ENCODE measurements around the gene TANC2.

The TANC2 gene

DNA sequence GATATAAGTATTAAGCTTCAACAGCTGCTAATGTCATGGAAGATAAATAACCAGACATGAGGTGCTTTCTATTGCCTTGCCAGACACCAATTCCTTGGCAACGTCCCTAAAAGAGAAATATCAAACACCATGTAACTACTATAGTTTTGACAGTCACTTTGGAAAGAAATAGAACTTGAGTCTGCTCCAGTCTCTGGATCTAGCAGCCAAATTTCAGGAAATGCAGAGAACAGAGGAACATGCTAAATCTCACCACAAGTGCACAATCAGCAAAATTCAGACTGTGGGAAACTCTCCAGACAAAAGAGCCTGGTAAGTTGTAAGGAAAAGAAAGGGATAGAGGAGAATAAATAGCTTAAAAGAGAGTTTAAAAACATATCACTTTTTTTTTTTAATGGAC lies 28.4 kb upstream of the TANC2 start:
- H3K27ac Mint-ChIP-seq: no peak overlapping the region
- peaks cover 51% of the 10 kb centered on the region for H3K27me3 Mint-ChIP-seq
- H3K4me3 Mint-ChIP-seq: no peak overlapping the region
- no peaks in the 10 kb centered on the region for H3K4me1 Mint-ChIP-seq (ENCODE audit: low read depth)
- no peak for DNase-seq
- H3K36me3 Mint-ChIP-seq (ENCODE audit: low read depth): no peaks in the 10 kb centered on the region
- H3K9me3 Mint-ChIP-seq: peaks cover 17% of the 10 kb centered on the region

DNA sequence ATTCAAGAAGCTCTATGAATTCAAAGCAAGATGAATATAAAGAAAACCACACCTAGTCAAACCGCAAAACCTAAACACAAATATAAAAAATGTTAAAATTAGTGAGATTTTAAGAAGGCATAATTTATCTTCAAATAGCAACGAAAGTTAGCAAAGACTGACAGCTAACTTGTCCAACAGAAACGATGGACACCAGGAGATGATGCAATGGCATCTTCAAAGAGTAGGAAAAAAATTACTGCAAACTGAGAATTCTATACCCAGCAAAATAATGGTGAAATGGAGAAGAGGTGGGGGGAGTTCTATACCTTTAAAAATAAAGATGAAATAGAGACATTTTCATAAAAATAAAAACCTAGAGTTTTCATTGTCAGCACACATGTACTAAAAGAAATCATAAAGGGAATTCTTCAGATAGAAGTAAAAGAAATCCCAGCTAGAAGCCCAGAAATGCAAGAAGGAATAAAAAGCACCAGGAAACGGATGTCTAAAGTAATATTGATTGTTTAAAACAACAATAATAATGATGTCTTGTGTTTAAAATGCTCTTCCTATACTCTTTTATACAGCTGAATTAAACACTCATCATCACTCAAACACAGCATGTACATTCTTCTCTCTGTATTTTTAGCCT lies 24.6 kb upstream of the TANC2 start:
- Mint-ChIP-seq H3K36me3 (ENCODE audit: low read depth) (no peaks in the 10 kb centered on the region), H3K4me1 (ENCODE audit: low read depth) (no peaks in the 10 kb centered on the region), H3K27ac (no peak overlapping the region), H3K4me3 (no peak overlapping the region), H3K9me3 (peaks cover 19% of the 10 kb centered on the region), H3K27me3 (peaks cover 37% of the 10 kb centered on the region)
- no peak for DNase-seq

DNA sequence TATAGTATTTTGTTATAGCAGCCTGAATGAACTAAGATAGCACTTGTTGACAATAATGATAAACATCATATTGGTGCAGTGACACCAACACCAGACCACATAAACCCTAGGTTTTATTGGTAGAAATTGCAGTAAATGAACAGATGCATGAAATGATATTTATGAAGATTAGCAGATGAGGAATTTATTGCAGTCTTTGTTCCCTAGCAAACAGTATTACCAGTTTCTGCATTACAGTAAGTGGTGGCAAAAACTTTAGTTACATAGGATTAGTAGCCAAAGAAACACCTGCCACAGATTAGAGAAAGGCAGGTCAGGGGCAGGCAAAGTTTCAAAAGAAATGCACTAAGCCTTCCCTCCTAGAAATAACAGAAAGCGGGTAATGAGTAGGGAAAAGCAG lies 17.7 kb upstream of the TANC2 start:
- Mint-ChIP-seq H3K27ac (no peak overlapping the region), H3K27me3 (peaks cover 20% of the 10 kb centered on the region), H3K4me1 (ENCODE audit: low read depth) (no peaks in the 10 kb centered on the region), H3K36me3 (ENCODE audit: low read depth) (no peaks in the 10 kb centered on the region), H3K9me3 (no peaks in the 10 kb centered on the region), H3K4me3 (no peak overlapping the region)
- no peak for DNase-seq

DNA sequence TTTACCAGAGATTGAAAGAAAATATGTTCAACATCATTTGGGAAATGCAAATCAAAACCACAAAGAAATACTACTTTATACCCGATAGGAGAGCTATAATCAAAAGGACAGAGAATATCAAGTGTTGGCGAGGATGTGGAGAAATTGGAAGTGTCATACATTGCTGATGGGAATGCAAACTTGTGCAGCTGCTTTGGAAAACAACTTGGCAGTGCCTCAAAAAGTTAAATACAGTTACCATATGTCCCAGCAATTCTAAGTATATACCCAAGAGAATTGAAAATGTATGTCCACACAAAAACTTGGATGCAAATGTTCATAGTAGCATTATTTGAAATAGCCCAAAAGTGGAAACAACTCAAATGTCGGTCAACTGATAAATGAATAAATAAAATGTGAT lies 17.0 kb upstream of the TANC2 start:
- no peaks in the 10 kb centered on the region for H3K36me3 Mint-ChIP-seq (ENCODE audit: low read depth)
- H3K9me3 Mint-ChIP-seq: no peaks in the 10 kb centered on the region
- no peaks in the 10 kb centered on the region for H3K4me1 Mint-ChIP-seq (ENCODE audit: low read depth)
- no peak overlapping the region for H3K4me3 Mint-ChIP-seq
- H3K27me3 Mint-ChIP-seq: peaks cover 14% of the 10 kb centered on the region
- H3K27ac Mint-ChIP-seq: no peak overlapping the region
- DNase-seq: no peak

DNA sequence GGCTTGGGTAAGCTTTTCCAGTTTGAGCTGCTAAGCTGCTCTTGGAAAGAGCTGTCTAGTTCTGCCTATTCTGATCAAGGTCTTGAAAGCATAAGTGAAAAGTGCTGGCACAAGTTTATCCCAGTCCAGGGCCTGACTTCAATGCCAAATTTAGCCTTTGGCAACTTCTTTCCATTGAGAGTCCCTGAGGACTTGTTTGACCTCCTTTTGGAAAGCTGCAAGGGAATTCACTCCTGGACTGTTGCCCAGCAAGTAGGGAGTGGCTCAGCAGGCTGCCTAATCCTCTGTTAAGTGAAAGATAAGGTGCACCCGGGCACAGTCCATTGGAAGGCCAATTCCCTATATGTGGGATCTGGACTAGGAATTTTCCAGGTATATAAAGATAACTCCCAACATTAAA lies 16.0 kb upstream of the TANC2 start:
- no peak for DNase-seq

DNA sequence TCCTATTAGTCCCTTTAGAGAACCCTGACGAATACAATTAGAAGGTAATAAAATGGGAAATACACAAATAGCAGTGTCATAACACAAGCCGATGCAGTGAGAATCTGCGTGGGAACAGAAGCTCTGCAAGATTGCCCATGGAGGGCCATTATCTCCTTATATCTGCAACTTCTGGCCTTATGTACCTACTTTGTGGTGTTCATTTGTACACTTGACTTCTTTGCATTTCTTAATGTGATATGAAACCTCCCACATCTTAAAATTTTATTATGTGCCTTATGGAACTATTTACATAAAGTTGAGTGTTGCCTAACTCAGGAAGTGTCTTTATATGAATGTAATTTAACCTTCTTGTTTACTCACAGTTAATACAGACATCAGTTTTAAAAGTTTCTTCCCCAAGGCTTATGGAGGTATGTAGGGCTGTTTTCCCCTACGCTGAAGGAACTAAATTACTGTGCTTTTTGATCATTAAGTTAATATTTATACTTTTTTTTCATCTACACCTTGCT lies 10.1 kb upstream of the TANC2 start:
- Mint-ChIP-seq H3K4me1 (ENCODE audit: low read depth) (no peaks in the 10 kb centered on the region), H3K9me3 (no peaks in the 10 kb centered on the region), H3K36me3 (ENCODE audit: low read depth) (no peaks in the 10 kb centered on the region), H3K27me3 (peaks cover 20% of the 10 kb centered on the region), H3K4me3 (no peak overlapping the region), H3K27ac (no peak overlapping the region)
- no peak for DNase-seq

More for the DNA sequence above, 16.0 kb upstream of the TANC2 start:
- H3K4me3 Mint-ChIP-seq: no peak overlapping the region
- H3K4me1 Mint-ChIP-seq (ENCODE audit: low read depth): no peaks in the 10 kb centered on the region
- no peak overlapping the region for H3K27ac Mint-ChIP-seq
- H3K27me3 Mint-ChIP-seq: peaks cover 13% of the 10 kb centered on the region
- no peaks in the 10 kb centered on the region for H3K9me3 Mint-ChIP-seq
- no peaks in the 10 kb centered on the region for H3K36me3 Mint-ChIP-seq (ENCODE audit: low read depth)

DNA sequence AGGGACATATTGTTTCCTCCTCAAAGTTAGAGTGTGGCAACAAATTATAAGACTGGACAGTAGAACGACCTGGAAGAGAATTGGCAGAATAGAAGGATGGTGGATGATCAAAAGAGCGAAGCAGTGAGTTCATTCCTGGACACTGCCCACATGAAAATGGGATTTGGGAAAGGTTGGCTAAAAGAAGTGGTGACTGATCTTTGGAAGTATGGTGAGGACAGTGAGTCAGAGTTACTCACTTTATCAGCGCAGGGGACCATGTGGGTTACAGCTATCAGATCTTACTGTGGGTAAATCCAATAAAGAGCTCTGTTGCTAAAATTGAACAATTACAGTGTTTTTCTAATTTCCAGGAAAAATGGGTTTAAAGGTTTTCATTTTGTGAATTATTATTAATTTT lies 2.7 kb upstream of the TANC2 start:
- Mint-ChIP-seq H3K4me1 (ENCODE audit: low read depth) (peaks cover 23% of the 10 kb centered on the region), H3K4me3 (no peak overlapping the region), H3K27ac (no peak overlapping the region), H3K27me3 (peaks cover 43% of the 10 kb centered on the region), H3K9me3 (no peaks in the 10 kb centered on the region), H3K36me3 (ENCODE audit: low read depth) (no peaks in the 10 kb centered on the region)
- no peak for DNase-seq

DNA sequence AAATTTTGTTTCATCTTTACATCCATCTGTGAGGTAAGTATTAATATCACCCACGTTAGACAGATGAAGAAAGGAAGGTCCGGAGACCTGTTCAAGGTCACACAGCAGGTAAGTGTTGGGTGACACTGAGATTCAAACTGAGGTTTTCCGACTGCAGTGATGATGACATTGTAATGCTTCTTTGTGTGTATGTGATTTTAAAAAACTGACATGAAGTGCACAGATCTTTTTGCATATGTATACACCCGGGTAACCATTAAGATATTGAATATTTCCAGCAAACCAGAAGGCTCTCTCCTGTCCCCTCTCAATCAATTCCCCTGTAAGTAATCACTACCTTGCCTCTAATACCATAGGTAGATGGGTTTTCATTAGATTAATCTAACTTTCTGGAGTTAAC lies 1.5 kb upstream of the TANC2 start:
- H3K9me3 Mint-ChIP-seq: no peaks in the 10 kb centered on the region
- H3K36me3 Mint-ChIP-seq (ENCODE audit: low read depth): no peaks in the 10 kb centered on the region
- H3K27me3 Mint-ChIP-seq: peaks cover 43% of the 10 kb centered on the region
- no peak overlapping the region for H3K27ac Mint-ChIP-seq
- H3K4me3 Mint-ChIP-seq: no peak overlapping the region
- H3K4me1 Mint-ChIP-seq (ENCODE audit: low read depth): peaks cover 29% of the 10 kb centered on the region
- no peak for DNase-seq

DNA sequence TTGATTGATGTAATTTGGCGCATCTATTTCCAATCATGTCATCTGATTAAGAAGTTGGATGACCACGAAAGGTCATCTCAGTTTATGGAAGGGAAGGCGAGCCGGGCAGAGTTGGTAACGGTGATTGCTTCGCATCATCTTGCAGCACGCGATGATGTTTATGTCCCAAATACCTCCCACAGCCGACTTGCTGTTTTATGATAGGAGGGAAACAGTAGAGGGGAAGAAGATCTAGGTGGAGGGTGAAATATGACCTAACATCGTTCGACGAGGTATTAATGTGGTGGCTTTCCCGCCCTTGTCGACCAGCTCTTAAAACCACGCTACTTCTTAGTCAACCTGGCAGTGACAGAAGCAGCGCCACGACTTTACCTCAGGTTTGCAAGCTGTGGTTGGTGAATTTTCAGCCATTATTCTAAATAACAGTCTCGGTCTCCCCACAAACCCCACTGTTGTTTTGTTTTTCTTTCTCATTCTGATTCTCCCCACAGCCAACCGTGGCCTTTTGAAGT lies 805 bp upstream of the TANC2 start:
- no peaks in the 10 kb centered on the region for H3K36me3 Mint-ChIP-seq (ENCODE audit: low read depth)
- peaks cover 29% of the 10 kb centered on the region for H3K4me1 Mint-ChIP-seq (ENCODE audit: low read depth)
- H3K27ac Mint-ChIP-seq: peak overlapping the region; percentile 94
- peak overlapping the region; percentile 84 for H3K4me3 Mint-ChIP-seq
- no peaks in the 10 kb centered on the region for H3K9me3 Mint-ChIP-seq
- no peak for DNase-seq
- peaks cover 41% of the 10 kb centered on the region for H3K27me3 Mint-ChIP-seq

DNA sequence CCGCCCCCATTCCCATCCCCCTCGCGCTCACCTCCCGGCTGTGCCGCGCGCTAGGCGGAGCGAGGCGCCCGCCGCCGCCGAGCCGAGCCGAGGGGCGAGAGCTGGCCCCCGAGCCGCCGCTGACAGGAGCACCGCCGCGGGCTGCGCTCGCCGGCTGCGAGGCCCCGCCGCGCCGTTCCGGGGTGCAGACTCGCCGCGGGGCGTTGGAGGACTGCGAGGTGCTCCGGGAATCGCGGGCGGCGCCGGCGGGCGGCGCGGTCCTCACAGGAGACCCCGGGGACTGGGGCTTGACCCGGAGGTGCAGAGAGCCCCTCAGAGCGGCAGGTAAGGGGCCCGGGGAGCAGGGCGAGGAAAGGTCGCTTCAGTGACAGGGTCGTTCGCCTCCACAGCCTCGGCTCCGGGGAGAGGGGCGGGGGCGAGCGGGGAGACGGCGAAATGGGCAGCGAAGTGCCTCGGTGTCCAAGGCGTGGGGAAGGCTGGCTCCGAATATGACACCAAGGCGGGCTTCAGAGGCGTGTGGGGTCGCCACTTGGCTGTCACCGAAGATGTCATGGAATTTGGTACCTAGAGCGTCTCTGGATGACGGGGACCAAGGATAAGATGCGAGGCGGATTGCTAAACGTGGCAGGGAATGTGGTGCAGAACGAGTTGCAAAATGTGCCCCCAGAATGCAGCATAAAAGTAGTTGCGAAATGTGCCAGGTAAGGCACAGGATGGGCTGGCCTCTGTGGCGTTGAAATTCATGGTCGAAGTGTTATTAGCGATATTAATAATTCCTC lies 580 bp downstream of the TANC2 start:
- Mint-ChIP-seq H3K9me3 (no peaks in the 10 kb centered on the region), H3K27ac (peak overlapping the region; percentile 58), H3K36me3 (ENCODE audit: low read depth) (no peaks in the 10 kb centered on the region), H3K4me1 (ENCODE audit: low read depth) (peaks cover 29% of the 10 kb centered on the region), H3K4me3 (peak overlapping the region; percentile 81), H3K27me3 (peaks cover 32% of the 10 kb centered on the region)
- DNase-seq: peak; percentile 79

DNA sequence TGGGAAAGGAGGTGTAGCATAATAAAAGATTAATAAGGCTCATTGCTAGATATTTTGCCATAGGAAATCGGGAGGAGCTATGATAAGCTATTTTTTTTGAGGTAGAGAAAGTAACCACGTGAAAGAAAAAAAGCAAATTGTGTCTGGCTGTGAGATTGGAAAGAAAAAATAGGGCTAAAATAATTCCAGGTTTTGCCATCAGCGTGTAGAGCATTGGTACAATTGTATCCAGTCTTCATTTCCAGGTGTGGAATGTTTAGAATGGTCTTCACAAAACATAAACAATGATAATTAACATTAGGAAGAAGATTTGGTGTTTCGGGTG lies 1.1 kb downstream of the TANC2 start:
- Mint-ChIP-seq H3K9me3 (no peaks in the 10 kb centered on the region), H3K36me3 (ENCODE audit: low read depth) (no peaks in the 10 kb centered on the region), H3K27ac (peak overlapping the region; percentile 58), H3K27me3 (peaks cover 30% of the 10 kb centered on the region), H3K4me3 (peak overlapping the region; percentile 81), H3K4me1 (ENCODE audit: low read depth) (peaks cover 29% of the 10 kb centered on the region)
- DNase-seq: no peak

DNA sequence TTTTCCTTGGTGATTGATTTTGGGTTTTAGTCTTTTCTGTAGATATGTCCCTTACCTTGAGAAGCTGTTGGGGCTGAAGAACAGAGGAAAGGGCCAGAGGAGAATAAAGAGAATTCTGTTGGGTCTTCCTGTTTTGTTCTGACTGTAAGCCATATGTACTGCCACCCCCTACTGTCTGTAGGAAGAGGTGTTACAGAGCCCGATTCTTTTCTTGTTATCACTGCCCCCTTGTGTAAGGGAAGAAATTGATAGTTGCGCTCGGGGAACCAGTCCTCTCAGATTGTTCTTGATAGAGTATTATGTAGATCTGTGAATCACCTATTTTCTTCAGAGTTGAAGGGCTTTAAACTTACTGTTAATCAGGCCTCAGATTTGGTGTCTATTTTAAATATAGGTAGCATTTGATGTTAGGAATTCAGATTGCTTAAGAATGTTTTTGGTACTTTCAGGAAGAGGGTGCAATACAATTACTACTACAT lies 2.4 kb downstream of the TANC2 start:
- no peaks in the 10 kb centered on the region for H3K9me3 Mint-ChIP-seq
- peaks cover 18% of the 10 kb centered on the region for H3K27me3 Mint-ChIP-seq
- peaks cover 29% of the 10 kb centered on the region for H3K4me1 Mint-ChIP-seq (ENCODE audit: low read depth)
- no peak overlapping the region for H3K27ac Mint-ChIP-seq
- no peaks in the 10 kb centered on the region for H3K36me3 Mint-ChIP-seq (ENCODE audit: low read depth)
- DNase-seq: no peak
- no peak overlapping the region for H3K4me3 Mint-ChIP-seq

DNA sequence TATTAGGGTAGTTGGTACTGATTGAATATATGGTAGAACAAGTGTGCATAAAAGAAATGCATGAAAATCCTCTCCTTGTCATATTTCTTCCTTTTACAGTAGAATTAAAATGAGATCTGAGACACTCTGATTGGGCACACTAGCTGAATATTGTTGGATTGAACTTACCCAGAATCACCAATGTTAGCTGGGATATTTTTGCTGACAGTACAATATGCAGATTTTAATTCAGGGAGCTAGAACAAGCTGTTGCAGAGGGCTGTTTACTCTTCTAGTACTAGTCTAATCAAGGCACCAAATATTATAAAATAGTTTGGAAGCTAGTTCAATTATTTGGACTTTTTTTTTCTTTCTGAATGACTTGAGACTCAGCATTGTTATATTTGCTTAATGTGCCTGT lies 4.6 kb downstream of the TANC2 start:
- H3K9me3 Mint-ChIP-seq: no peaks in the 10 kb centered on the region
- H3K4me1 Mint-ChIP-seq (ENCODE audit: low read depth): peaks cover 23% of the 10 kb centered on the region
- peaks cover 11% of the 10 kb centered on the region for H3K27me3 Mint-ChIP-seq
- no peak overlapping the region for H3K4me3 Mint-ChIP-seq
- H3K36me3 Mint-ChIP-seq (ENCODE audit: low read depth): no peaks in the 10 kb centered on the region
- H3K27ac Mint-ChIP-seq: no peak overlapping the region
- no peak for DNase-seq

DNA sequence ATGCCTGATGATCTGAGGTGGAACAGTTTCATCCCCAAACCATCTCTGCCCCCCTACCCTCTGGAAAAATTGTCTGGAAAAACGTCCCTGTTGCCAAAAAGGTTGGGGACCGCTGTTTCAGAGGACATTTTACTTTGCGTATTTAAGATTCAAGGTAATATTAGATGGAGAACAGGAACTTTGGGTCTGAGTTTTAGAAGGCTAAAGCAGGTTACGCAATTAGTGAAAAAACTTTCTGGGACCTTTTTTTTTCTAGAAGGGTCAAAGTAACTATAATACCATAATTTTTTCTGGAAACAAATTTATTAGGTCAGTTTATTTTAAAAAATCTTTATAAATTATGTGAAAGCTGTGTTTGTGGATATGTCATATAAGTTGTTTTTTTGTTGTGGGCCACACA lies 5.8 kb downstream of the TANC2 start:
- Mint-ChIP-seq H3K4me3 (no peak overlapping the region), H3K27ac (no peak overlapping the region), H3K4me1 (ENCODE audit: low read depth) (peaks cover 18% of the 10 kb centered on the region), H3K36me3 (ENCODE audit: low read depth) (no peaks in the 10 kb centered on the region), H3K9me3 (peaks cover 3% of the 10 kb centered on the region), H3K27me3 (peaks cover 8% of the 10 kb centered on the region)
- no peak for DNase-seq

DNA sequence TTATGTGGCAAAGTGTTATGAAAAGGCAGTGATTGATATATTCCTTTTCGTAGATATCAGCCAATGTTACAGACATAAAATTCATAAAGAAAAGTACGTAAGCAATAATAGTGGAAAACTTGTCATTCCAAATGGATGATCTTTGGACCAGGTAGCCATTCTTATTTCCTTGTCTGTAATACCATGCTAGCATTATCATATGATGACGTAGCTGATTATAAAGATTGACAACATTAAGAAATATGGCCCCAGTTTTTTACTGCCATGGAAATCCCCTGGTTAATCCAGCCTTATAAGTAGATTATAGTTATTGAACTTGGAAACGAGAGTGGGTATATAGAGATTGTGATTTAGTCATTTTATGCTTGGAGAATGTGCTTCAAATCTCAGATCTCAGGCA lies 8.8 kb downstream of the TANC2 start:
- Mint-ChIP-seq H3K4me3 (no peak overlapping the region), H3K27me3 (no peaks in the 10 kb centered on the region), H3K27ac (no peak overlapping the region), H3K4me1 (ENCODE audit: low read depth) (peaks cover 2% of the 10 kb centered on the region), H3K36me3 (ENCODE audit: low read depth) (no peaks in the 10 kb centered on the region), H3K9me3 (peaks cover 6% of the 10 kb centered on the region)
- DNase-seq: no peak
